Mesenchymal stem cell (in vitro differentiated cells and primary cell): Measurements from ENCODE around the gene ACTA2.

Source experiments
- DNase-seq: peaks from one replicate; pipeline ENCODE4 v3.0.0-alpha.2; 2013
- H2AFZ ChIP-seq: one replicate; pipeline ENCODE4 v1.6.1; 2013; ENCODE audit warnings: low read depth, mild to moderate bottlenecking, control low read depth, inconsistent platforms, low read length, moderate library complexity
- H2AK5ac ChIP-seq: 2 replicates; pipeline ENCODE4 v1.6.1; 2013; ENCODE audit warnings: low read length, moderate library complexity, mild to moderate bottlenecking, inconsistent platforms; ENCODE audit not compliant: severe bottlenecking
- H2BK120ac ChIP-seq: one replicate; pipeline ENCODE4 v1.6.1; 2013; ENCODE audit warnings: low read depth, mild to moderate bottlenecking, inconsistent platforms, low read length, moderate library complexity
- H2BK12ac ChIP-seq, 2 experiments: one replicate each; pipeline ENCODE4 v1.6.1; 2013; ENCODE audit warnings: inconsistent platforms in 2 of 2, low read length in 2 of 2, mild to moderate bottlenecking in 2 of 2, moderate library complexity in 2 of 2, control low read depth in 1 of 2
- H2BK15ac ChIP-seq: one replicate; pipeline ENCODE4 v1.6.1; 2013; ENCODE audit warnings: mild to moderate bottlenecking, low read depth, inconsistent platforms; ENCODE audit not compliant: poor library complexity, severe bottlenecking
- H2BK5ac ChIP-seq: 2 replicates; pipeline ENCODE4 v1.6.1; 2013; ENCODE audit warnings: low read depth, mild to moderate bottlenecking, low read length, control low read depth, inconsistent platforms; ENCODE audit not compliant: poor library complexity, severe bottlenecking
- H3K14ac ChIP-seq, 2 experiments: one replicate each; pipeline ENCODE4 v1.6.1; 2013; ENCODE audit warnings: inconsistent platforms in 2 of 2, low read length in 2 of 2, control low read depth in 1 of 2, mild to moderate bottlenecking in 1 of 2, moderate library complexity in 1 of 2
- H3K18ac ChIP-seq, 2 experiments: one replicate each; pipeline ENCODE4 v1.6.1; 2013; ENCODE audit warnings: inconsistent platforms in 2 of 2, low read length in 2 of 2, control low read depth in 1 of 2, low read depth in 1 of 2, mild to moderate bottlenecking in 1 of 2
- H3K23ac ChIP-seq, 2 experiments: one replicate each; pipeline ENCODE4 v1.6.1; 2013; ENCODE audit warnings: inconsistent platforms in 2 of 2, low read length in 2 of 2, mild to moderate bottlenecking in 2 of 2, moderate library complexity in 2 of 2, control low read depth in 1 of 2
- H3K27ac ChIP-seq: 2 replicates; pipeline ENCODE4 v1.5.1; 2013; ENCODE audit warnings: mild to moderate bottlenecking, moderate library complexity, low read length, control low read depth, inconsistent platforms; ENCODE audit not compliant: poor library complexity, severe bottlenecking
- H3K27me3 ChIP-seq, 2 experiments: 2 replicates each; pipeline versions ENCODE4 v1.6.1 to v1.7.0; 2013; ENCODE audit warnings: low read length in 2 of 2, mild to moderate bottlenecking in 2 of 2, moderate library complexity in 2 of 2, control low read depth in 1 of 2, inconsistent platforms in 1 of 2; ENCODE audit not compliant: control insufficient read depth in 1 of 2, insufficient read depth in 1 of 2
- H3K36me3 ChIP-seq, 2 experiments: 2 replicates each; pipeline versions ENCODE4 v1.6.1 to v1.7.0; 2013; ENCODE audit warnings: low read length in 2 of 2, control low read depth in 1 of 2, inconsistent platforms in 1 of 2, low read depth in 1 of 2, mild to moderate bottlenecking in 1 of 2; ENCODE audit not compliant: insufficient read depth in 2 of 2, control insufficient read depth in 1 of 2
- H3K4ac ChIP-seq, 2 experiments: one replicate each; pipeline ENCODE4 v1.6.1; 2013; ENCODE audit warnings: inconsistent platforms in 2 of 2, low read length in 2 of 2, mild to moderate bottlenecking in 2 of 2, moderate library complexity in 2 of 2, control low read depth in 1 of 2, low read depth in 1 of 2
- H3K4me1 ChIP-seq: 2 replicates; pipeline ENCODE4 v1.6.1; 2013; ENCODE audit warnings: low read depth, low read length, control low read depth; ENCODE audit not compliant: control insufficient read depth, insufficient read depth
- H3K4me2 ChIP-seq: 2 replicates; pipeline ENCODE4 v1.6.1; 2013; ENCODE audit warnings: low read length, mild to moderate bottlenecking, inconsistent platforms; ENCODE audit not compliant: poor library complexity, severe bottlenecking
- H3K4me3 ChIP-seq, 2 experiments: 2 replicates each; pipeline versions ENCODE4 v1.5.1 to v1.7.0; 2013; ENCODE audit warnings: low read length in 2 of 2, mild to moderate bottlenecking in 2 of 2, control low read depth in 1 of 2, low read depth in 1 of 2; ENCODE audit not compliant: insufficient read depth in 1 of 2
- H3K79me1 ChIP-seq: replicated peaks from 2 replicates; pipeline ENCODE4 v1.6.1; 2013; ENCODE audit warnings: mild to moderate bottlenecking, control low read depth, low read length, inconsistent platforms; ENCODE audit not compliant: poor library complexity, severe bottlenecking
- H3K9ac ChIP-seq: 2 replicates; pipeline ENCODE4 v1.7.0; 2013; ENCODE audit warnings: mild to moderate bottlenecking, low read length, moderate library complexity
- H3K9me3 ChIP-seq: 2 replicates; pipeline ENCODE4 v1.7.0; 2013; ENCODE audit warnings: mild to moderate bottlenecking, low read length; ENCODE audit not compliant: control insufficient read depth
- H4K8ac ChIP-seq: one replicate; pipeline ENCODE4 v1.6.1; 2013; ENCODE audit warnings: inconsistent platforms, mild to moderate bottlenecking, low read length, moderate library complexity
- H4K91ac ChIP-seq: one replicate; pipeline ENCODE4 v1.6.1; 2013; ENCODE audit warnings: mild to moderate bottlenecking, low read length, inconsistent platforms
- WGBS: methylation state at CpG from one replicate; pipeline ENCODE4 v1.1.7; 2013; ENCODE audit warnings: mixed read lengths; 5-methylcytosine and 5-hydroxymethylcytosine counted together

The ACTA2 gene

DNA sequence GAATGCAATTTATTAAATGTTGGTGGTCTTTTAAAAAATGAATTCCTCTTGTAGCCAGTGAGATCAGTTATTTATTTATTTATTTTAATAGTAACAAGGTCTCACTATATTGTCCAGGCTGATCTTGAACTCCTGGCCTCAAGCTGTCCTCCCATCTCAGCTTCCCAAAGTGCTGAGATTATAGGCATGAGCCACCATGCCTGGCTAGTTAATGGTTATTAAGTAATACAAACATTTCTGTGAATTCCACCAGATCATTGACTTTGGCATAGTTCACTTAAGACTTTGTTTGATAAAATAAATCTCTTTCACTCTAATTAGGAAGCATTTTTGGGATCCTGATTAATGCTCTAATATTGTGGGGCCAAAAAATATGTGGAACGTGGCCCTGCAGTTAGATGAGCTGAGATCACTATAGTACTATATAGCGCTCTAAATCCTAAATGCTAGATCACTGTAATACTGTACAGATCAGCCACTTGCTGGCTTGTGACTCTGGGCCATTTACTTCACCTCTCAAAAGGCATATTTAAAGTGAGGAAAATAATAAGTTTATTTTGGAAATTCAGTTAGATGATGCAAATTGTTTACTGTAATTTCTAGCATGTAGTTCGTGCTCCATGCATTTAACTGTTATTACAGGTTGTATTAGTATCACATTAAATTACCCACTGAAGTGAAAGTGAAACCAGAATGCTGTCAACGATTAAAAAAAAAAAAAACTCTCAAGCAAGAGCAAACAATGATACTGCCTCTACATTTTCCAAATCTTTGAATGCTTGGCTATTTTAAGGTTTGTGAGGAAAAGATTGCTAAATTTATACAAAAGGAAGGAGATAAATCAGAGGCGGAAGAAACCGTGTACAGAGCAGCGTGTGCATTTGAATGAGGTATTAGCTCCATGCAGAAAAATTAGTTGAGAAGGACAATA lies 22.1 kb upstream of the ACTA2 start:
- Histone ChIP-seq H3K23ac (no peak overlapping the region), H2BK12ac (no peak overlapping the region), H3K14ac (no peak overlapping the region), H2BK5ac (no peak overlapping the region), H4K91ac (no peak overlapping the region), H3K4me2 (peak overlapping the region; percentile 44), H3K36me3 (no peaks in the 10 kb centered on the region), H3K79me1 (peaks cover 14% of the 10 kb centered on the region), H3K27ac (peak overlapping the region; percentile 26), H2BK120ac (no peak overlapping the region), H3K4me3 (peak overlapping the region in 1 of 2 experiments; percentile 78), H4K8ac (no peak overlapping the region), H3K18ac (no peak overlapping the region), H3K4me1 (peaks cover 4% of the 10 kb centered on the region), H3K27me3 (no peaks in the 10 kb centered on the region), H3K9ac (peak overlapping the region; percentile 90), H2AFZ (no peak overlapping the region), H2AK5ac (no peak overlapping the region), H3K9me3 (no peaks in the 10 kb centered on the region), H3K4ac (no peak overlapping the region), H2BK15ac (no peak overlapping the region)
- DNase-seq: peak; percentile 57
- 90% methylated on average over 5 of the region's 7 CpGs for WGBS

DNA sequence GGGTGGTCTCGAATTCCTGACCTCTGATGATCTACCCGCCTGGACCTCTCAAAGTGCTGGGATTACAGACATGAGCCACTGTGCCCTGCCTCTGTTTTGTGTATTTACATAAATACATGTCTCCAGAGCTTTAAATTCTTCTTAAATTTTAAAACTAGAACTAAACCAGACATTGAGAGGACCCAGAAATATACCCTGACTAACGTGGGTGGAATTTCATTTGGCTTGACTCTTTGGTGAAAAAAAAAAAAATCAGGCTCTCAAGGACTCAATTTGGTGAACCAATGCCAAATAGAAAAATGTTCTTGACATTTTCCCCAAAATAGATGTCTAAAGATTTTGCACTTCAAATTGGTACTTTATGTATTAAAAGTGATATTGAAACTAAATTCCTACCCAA lies 21.4 kb upstream of the ACTA2 start:
- H3K27me3 ChIP-seq: no peaks in the 10 kb centered on the region
- H4K8ac ChIP-seq: no peak overlapping the region
- no peak overlapping the region for H2BK15ac ChIP-seq
- no peak for DNase-seq
- H3K27ac ChIP-seq: no peak overlapping the region
- H3K18ac ChIP-seq: no peak overlapping the region
- no peaks in the 10 kb centered on the region for H3K36me3 ChIP-seq
- H3K4me3 ChIP-seq: peak overlapping the region in 1 of 2 experiments; percentile 78
- no peak overlapping the region for H3K4ac ChIP-seq
- H2BK12ac ChIP-seq: no peak overlapping the region
- peaks cover 3% of the 10 kb centered on the region for H3K4me1 ChIP-seq
- peak overlapping the region; percentile 90 for H3K9ac ChIP-seq
- WGBS: 67% methylated on average over 1 of the region's 3 CpGs
- no peak overlapping the region for H2BK120ac ChIP-seq
- H3K23ac ChIP-seq: no peak overlapping the region
- no peak overlapping the region for H2BK5ac ChIP-seq
- no peak overlapping the region for H4K91ac ChIP-seq
- no peaks in the 10 kb centered on the region for H3K9me3 ChIP-seq
- no peak overlapping the region for H3K14ac ChIP-seq
- H2AFZ ChIP-seq: no peak overlapping the region
- H2AK5ac ChIP-seq: no peak overlapping the region
- peaks cover 14% of the 10 kb centered on the region for H3K79me1 ChIP-seq
- no peak overlapping the region for H3K4me2 ChIP-seq

DNA sequence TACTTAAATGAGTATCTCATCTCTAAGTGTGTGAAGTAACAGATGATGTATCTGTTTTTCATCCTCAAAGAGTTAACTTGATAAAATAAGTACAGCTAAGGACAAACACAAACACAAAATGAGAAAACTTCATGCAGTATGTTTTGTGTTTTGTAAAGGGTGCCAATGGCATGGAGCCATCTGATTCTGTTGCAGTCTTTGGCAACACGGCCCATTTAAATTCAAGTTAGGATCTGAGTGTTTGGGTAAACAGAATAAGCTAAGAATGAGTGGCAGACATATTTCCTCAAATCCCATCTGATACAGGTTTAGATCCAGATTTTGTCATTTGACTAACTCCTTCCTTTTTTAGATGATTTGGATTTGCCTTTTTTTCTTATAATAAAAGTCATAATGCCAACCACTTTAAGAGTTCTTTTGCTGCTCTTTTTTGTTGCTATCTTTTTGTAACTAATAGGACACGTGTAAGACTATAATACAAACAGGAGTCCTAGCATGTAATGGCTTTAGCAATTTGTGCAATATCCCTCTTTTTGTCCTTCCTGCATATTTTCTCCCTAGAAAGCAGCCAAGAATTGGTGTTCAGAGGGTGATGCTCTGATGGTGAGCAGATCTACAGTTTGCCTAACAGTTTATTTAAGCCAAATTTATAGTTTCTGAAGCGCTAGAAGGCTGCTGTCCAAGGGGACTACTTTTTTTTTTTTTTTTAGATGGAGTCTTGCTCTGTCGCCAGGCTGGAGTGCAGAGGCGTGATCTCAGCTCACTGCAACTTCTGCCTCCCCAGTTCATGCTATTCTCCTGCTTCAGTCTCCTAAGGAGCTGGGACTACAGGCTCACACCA lies 18.9 kb upstream of the ACTA2 start:
- H2BK120ac ChIP-seq: no peak overlapping the region
- peaks cover 14% of the 10 kb centered on the region for H3K79me1 ChIP-seq
- peak; percentile 29 for DNase-seq
- no peak overlapping the region for H3K14ac ChIP-seq
- H3K9ac ChIP-seq: peak overlapping the region; percentile 62
- no peak overlapping the region for H2BK12ac ChIP-seq
- H4K91ac ChIP-seq: no peak overlapping the region
- no peak overlapping the region for H2BK15ac ChIP-seq
- no peak overlapping the region for H2AK5ac ChIP-seq
- no peaks in the 10 kb centered on the region for H3K9me3 ChIP-seq
- peaks cover 3% of the 10 kb centered on the region for H3K4me1 ChIP-seq
- H3K36me3 ChIP-seq: no peaks in the 10 kb centered on the region
- no peak overlapping the region for H4K8ac ChIP-seq
- no peak overlapping the region for H3K23ac ChIP-seq
- no peak overlapping the region for H2AFZ ChIP-seq
- no peak overlapping the region for H3K27ac ChIP-seq
- H3K4me2 ChIP-seq: no peak overlapping the region
- H3K4ac ChIP-seq: no peak overlapping the region
- no peak overlapping the region for H3K18ac ChIP-seq
- H3K27me3 ChIP-seq: no peaks in the 10 kb centered on the region
- peak overlapping the region in 1 of 2 experiments; percentile 40 for H3K4me3 ChIP-seq
- WGBS: 82% methylated on average over 2 of the region's 5 CpGs
- H2BK5ac ChIP-seq: no peak overlapping the region

DNA sequence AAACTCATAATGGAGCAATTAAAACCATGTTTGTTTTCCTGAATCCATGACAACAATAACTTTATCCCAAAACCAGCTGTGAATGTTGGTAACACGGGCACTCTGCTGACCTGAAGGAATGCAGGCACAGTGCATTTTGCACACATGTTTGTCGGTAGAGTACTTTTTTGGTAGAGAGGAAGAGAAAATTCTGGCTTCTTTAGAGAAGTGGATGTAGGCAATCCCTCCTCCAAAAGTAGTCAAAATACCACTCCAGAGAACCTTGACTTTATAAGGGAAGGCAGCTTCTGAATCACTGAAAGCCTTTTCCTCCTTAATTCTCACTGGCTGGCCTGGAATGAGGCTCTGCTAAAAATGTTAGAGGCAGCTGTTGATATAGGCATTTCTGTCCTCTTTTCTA lies 15.8 kb upstream of the ACTA2 start:
- no peak overlapping the region for H3K4me2 ChIP-seq
- no peaks in the 10 kb centered on the region for H3K36me3 ChIP-seq
- H3K27ac ChIP-seq: no peak overlapping the region
- no peak overlapping the region for H4K8ac ChIP-seq
- H2BK120ac ChIP-seq: no peak overlapping the region
- H3K4me1 ChIP-seq: no peaks in the 10 kb centered on the region
- H3K9me3 ChIP-seq: no peaks in the 10 kb centered on the region
- no peak overlapping the region for H4K91ac ChIP-seq
- H3K79me1 ChIP-seq: peaks cover 8% of the 10 kb centered on the region
- no peak overlapping the region for H3K14ac ChIP-seq
- no peak overlapping the region for H3K4me3 ChIP-seq
- DNase-seq: no peak
- H3K23ac ChIP-seq: no peak overlapping the region
- H3K4ac ChIP-seq: no peak overlapping the region
- no peaks in the 10 kb centered on the region for H3K27me3 ChIP-seq
- peak overlapping the region; percentile 30 for H3K9ac ChIP-seq
- H3K18ac ChIP-seq: no peak overlapping the region
- H2AFZ ChIP-seq: no peak overlapping the region
- no peak overlapping the region for H2BK5ac ChIP-seq
- no peak overlapping the region for H2AK5ac ChIP-seq
- H2BK12ac ChIP-seq: no peak overlapping the region
- no peak overlapping the region for H2BK15ac ChIP-seq
- WGBS: 80% methylated on average over 1 of the region's 2 CpGs
